Measurements from ENCODE around the gene ARMC7.
"Not testable (repeated sequence)": the region's sequence is repeated elsewhere in the genome, so short reads cannot be mapped to it uniquely, and the experiment has no call there.

The ARMC7 gene

GRCh38 chr17:75102385-75102821 is 7.4 kb upstream of the ARMC7 start:
- no peak for DNase-seq

DNA sequence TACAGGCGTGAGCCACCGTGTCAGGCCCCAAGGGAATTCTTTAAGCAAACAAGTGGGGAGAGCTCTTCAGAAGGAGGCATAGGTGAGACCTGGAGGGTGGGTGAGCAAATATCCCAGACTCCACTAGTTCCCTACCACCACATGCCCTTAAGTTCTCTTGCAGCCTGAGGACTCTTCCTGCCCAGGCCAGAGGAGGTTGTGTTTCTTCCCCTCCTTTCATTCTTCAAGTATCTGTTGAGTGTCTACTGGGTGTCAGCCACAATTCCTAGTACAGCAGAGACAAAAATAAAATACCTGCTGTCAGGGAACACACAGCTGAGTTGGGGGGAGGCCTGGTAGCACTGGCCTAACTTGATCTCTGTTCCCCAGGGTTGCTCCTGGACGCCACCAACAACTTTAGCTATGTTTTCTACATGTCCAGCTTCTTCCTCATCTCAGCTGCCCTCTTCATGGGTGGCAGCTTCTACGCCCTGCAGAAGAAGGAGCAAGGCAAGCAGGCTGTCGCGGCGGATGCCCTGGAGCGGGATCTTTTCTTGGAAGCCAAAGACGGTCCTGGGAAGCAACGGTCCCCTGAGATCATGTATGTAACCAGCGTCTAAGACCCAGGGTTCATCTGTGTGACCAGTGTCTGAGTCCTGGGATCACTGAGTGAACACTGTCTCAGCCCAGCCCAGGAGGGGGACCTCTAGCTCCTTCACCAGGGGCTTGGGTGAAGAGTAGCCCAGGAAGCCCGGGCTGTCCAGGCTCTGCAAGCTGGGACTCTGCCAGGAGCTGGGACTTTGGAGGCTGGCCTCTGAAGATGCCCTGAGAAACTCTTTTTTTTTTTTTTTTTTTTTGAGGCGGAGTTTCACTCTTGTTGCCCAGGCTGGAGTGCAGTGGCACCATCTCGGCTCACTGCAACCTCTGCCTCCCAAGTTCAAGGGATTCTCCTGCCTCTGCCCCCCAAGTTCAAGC is 5.9 kb upstream of the ARMC7 start:
- no peak for DNase-seq

- no peak for DNase-seq
These were observed 4.4 kb upstream of the ARMC7 start for GRCh38 chr17:75105126-75106080.

GRCh38 chr17:75108193-75108592 is 1.6 kb upstream of the ARMC7 start:
- no peak for DNase-seq

GRCh38 chr17:75109046-75109406 is 743 bp upstream of the ARMC7 start:
- DNase-seq, result no peak

DNA sequence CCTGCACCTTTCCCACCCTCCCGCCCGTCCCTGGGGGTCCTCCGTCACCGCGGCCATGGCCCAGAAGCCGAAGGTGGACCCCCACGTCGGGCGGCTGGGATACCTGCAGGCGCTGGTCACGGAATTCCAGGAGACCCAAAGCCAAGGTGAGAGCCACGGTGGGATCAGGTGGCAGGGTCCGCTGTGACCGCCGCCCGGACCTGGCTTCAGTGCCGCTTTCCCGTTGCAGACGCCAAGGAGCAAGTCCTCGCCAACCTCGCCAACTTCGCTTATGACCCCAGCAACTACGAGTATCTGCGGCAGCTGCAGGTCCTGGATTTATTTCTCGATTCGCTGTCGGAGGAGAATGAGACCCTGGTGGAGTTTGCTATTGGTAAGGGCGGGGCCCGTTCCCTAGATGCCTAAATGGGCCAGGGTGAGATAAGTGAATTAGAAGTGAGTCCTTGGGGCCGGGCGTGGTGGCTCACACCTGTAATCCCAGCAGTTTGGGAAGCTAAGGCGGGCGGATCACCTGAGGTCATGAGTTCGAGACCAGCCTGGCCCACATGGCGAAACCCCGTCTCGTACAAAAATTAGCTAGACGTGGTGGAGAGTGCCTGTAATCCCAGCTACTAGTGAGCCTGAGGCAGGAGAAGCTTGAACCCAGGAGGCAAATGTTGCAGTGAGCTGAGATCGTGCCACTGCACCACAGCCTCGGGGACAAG is 617 bp downstream of the ARMC7 start:
- DNase-seq, result peak; percentile 21

GRCh38 chr17:75111777-75112335 is 2.1 kb downstream of the ARMC7 start:
- no peak for DNase-seq

DNA sequence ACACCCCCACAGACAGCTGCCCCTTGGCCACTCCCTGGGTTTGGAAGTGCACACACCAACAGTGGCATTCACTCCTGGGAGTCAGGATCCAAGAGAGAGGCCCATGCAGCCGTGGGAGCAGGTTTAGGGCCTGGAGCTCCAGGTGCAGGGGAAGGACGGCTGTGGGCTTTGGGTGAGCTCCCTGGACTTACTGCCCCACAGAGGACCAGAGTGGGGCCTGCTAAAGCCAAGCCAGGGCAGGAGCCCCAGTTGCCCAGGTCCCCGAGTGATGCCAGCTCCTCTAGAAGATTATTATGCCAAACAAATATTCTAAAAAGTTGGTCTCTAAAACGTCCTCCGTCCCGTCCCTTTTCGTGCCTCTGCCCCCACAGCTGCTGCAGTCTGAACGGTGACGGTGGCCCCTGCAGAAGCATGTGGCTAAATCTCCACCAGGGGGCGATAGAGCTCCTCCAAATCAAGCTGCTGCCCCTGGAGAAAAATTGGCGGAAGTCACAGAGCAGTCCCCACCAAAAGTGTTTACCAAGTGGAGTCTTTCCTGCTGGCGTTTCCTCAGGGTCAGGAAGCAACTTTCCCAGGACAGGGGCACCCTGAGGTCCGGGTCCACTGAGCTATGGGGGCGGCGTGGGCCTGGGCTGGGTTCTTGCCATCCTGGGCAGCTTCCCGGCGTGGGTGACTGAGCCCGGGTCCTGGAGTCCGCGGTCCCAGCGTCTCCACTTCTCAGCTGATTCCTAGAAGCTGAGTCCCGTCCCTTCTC is 4.2 kb downstream of the ARMC7 start:
- DNase-seq, result peak; percentile 93

DNA sequence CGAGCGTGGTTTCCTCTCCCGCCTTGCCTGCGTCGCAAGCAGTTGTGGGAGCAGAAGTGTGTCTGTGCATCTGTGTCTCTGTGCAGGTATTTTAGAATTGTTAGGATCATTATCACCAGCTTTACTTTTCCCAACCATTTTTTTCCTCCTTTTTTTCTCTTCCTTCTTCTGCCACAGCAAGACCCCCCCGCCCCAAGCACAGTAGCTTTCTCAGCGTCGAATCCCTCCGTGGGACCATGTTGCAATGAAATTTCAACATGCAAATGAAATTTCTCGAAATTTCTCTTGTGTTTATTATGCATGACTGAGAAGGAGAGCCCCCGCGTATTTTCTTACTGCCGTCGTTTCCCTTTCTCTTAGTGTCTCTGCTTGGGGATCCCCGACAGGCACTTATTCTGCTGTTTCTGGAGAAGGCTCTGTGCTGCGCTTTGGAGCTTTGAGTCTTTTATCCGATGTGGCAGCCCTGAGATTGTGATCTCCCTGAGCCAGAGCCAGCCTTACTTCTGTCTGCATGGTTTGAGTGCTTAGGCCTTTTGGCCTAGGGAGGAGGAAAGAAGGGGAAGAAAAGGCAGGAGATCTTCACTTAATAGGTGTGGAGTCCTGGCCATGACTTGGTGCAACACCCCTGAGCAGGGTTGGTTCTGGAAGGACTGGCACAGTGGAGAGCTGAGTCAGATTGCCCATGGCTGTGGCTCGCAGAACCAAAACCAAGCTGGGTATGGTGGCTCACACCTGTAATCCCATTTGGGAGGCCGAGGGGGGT is 5.0 kb downstream of the ARMC7 start:
- DNase-seq, result no peak

DNA sequence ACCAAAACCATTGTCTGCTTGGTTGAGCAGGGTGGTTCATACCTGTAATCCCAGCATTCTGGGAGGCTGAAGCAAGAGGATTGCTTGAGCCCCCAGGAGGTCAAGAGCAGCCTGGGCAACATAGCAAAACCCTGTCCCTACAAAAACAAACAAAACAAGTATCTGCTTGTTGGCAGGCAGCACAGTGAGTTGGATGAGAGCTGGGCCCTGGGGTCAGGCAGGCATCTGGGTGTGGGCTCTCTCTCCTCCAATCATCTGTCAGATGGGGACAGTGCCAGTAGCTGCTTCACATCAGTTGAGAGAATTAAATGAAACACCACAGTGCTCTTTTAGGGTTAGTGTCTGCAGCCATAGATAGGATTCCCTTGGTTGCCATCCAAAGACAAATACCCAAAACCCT is 5.8 kb downstream of the ARMC7 start:
- no peak for DNase-seq

DNA sequence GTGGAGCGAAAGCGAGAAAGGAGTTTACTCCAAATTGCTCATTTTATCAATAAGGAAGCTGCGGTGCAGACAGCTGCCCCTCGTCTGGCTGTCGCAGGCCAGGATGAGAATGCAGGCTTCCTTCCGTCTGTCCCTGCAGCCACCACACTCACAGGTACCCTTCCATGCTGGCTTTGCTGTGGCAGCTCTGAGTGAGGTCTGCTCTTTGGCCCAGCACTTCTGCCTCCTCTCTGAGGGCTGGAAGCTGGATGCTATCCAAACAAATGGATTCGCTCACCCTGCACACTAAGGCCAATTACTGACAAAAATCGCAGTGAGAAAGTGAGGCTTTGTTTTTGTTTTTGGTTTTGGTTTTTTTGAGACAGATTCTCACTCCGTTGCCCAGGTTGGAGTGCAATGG is 7.0 kb downstream of the ARMC7 start:
- no peak for DNase-seq

- no peak for DNase-seq
These were observed 8.5 kb downstream of the ARMC7 start for GRCh38 chr17:75118307-75118706.

GRCh38 chr17:75124041-75124818 is 14.5 kb downstream of the ARMC7 start:
- DNase-seq, result peak; percentile 45

DNA sequence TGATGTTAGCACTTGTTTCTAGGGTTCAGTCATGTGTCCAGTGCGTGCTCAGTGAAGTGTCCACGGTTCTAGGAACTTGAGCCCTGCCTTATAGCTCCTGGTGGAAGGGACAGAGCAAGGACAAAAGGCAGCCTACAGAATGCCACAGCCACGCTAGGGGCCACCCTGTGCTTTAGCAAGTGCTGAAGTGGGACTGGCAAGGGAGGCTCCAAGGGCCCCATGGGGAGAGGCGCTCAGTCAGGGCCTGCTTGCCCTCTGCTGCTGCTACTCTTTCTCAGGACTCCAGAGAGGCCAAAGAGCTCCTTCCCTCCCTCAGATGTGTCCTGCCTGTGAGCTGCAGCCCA is 15.0 kb downstream of the ARMC7 start:
- DNase-seq, result no peak

- peak; percentile 10 for DNase-seq
These were observed 16.2 kb downstream of the ARMC7 start for GRCh38 chr17:75125984-75126383.

DNA sequence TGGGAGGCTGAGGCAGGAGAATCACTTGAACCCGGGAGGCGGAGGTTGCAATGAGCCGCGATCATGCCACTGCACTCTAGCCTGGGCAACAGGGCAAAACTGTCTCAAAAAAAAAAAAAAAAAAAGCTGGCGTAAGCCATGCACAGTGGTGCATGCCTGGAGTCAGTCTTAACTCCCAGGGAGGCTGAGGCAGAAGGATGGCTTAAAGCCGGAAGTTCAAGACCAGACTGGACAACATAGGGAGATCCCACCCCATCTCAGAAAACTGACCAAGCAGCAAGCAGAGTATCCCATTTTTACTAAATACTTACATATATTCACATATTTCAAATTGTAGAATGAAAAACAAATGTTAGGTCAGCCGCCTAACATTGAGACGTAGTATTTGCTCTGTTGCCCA is 17.2 kb downstream of the ARMC7 start:
- no peak for DNase-seq

DNA sequence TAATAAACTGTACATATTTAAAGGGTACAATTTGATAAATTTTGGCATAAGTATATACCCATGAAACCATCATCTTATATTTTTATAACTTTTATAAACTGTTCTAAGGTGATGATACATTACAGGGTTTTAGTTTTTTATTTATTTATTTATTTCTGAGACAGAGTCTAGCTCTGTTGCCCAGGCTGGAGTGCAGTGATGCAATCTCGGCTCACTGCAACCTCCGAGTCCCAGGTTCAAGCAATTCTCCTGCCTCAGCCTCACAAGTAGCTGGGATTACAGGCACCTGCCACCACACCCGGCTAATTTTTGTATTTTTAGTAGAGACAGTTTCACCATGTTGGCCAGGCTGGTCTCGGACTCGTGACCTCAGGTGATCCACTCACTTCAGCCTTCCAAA is 18.2 kb downstream of the ARMC7 start:
- not testable (repeated sequence) for DNase-seq

DNA sequence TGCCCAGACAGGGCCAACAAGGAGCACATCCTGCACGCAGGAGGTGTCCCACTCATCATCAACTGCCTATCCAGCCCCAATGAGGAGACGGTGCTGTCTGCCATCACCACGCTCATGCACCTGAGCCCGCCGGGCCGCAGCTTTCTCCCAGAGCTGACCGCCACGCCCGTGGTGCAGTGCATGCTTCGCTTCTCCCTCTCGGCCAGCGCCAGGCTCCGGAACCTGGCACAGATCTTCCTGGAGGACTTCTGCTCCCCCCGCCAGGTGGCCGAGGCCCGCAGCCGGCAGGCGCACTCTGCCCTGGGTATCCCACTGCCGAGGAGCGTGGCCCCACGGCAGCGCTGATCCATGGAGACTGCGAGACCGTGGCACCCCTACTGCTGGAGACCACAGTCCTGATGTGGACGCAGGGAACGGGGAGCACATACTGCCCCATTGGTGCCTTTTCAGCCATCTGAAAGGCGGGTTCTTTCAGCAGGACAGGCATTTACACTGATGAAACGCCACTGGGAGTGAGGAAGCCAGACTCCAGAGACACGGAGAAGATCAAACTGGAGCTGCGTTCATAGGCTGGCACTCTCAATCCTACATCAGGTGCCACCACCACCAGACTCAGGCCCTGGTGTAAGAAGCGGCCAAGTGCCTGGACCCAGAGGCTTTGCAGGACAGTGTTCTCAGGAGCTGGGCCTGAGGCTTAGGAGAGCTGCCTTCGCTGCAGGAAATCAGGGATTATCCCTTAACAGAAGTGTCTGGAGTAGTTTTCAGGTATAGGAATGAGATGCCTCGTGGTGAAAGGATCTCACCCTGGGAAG is 19.1 kb downstream of the ARMC7 start:
- DNase-seq, result no peak

- no peak for DNase-seq
These were observed 19.8 kb downstream of the ARMC7 start for GRCh38 chr17:75129576-75129975.
